Activated T-cell treated with anti-CD3 and anti-CD28 coated beads for 1 hour (primary cell): ENCODE data around the gene SPAG16.

Source experiments
- DNase-seq: peaks from one replicate; pipeline ENCODE4 v3.0.0-alpha.2; 2020; ENCODE audit warnings: low read depth

Gene SPAG16

GRCh38 chr2:214096208-214096715 lies 812.0 kb downstream of the SPAG16 start:
- DNase-seq, result no peak

DNA sequence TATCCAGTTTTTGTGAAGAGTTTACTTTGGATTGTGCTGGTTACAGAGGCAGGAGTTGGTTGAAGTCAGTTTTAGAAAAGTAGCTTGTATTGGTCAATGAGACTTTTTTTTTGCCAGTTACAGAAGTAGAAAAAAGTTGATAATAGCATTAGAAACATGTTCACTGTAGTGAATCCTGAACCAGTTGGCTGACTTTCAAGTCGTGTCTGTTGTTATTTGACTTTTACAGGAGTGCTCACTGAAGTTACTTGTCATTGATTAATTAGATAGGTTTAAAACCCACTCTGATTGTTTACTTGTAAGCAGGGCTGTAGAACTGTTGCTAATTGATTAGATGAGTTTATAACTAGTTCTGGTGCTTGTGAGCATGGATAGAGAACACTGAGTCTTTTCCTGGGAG lies 814.5 kb downstream of the SPAG16 start:
- DNase-seq, result no peak

- DNase-seq, result no peak
Measured at GRCh38 chr2:214100488-214100887, 816.2 kb downstream of the SPAG16 start.

GRCh38 chr2:214103276-214104001 lies 819.2 kb downstream of the SPAG16 start:
- no peak for DNase-seq

GRCh38 chr2:214104219-214104618 lies 820.0 kb downstream of the SPAG16 start:
- DNase-seq, result no peak

DNA sequence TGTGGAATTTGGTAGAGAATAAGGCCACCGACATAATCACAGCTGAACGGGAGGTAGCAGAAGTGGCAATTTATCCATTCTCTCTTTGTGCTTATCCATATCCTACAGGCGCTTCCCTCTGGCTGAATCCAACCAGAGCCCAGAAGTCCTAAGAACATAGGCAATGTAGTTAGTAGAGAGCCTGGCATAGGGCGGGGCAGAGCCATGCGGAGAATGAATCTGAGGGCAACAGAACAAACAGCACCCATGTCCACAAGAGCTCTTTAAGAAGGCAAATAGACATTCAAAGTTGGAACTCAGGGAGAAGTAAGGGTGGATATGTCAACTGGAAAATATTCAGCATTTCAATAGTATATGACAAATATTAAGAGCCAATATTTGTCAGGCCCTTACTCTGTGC lies 820.7 kb downstream of the SPAG16 start:
- DNase-seq, result no peak

DNA sequence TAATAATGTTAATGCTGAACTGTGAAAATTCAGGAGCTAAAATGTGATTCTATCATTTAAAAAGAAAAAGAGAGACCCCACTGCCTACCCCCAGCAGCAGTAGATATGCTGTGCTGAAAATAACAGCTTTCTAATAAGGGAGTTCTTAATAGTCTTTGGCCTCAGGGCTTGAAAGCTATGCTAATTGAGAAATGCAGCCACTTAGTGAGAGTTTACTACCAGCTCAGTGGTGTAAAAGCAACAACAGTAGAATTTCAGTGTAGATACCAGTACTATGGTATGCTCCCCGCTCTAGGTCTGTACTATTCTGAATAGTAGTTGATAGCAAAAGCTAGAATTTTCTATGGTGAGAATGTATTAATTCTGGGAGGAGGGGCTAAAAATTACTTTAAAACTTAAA lies 823.5 kb downstream of the SPAG16 start:
- no peak for DNase-seq

- no peak for DNase-seq
Measured at GRCh38 chr2:214108598-214108997, 824.3 kb downstream of the SPAG16 start.

GRCh38 chr2:214117054-214117453 lies 832.8 kb downstream of the SPAG16 start:
- DNase-seq, result no peak

DNA sequence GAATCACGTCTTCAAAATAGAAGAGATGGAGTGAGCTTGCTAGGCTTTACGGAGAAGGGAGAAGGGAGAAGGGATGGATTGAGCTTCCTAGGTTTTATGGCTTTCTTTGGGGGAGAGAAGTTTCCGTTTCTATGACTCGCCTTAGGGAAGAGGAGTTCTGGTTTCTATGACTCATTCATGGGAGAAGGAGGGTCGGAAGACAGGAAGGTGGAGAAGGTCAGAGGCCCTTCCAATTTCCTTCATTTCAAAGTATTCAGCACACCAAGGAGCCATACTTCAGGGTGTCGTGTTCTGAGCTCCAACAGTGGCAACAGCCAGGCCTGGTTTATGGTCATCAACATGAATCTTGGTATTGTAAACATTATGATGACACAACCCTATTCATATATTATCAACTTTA lies 841.9 kb downstream of the SPAG16 start:
- DNase-seq, result no peak

DNA sequence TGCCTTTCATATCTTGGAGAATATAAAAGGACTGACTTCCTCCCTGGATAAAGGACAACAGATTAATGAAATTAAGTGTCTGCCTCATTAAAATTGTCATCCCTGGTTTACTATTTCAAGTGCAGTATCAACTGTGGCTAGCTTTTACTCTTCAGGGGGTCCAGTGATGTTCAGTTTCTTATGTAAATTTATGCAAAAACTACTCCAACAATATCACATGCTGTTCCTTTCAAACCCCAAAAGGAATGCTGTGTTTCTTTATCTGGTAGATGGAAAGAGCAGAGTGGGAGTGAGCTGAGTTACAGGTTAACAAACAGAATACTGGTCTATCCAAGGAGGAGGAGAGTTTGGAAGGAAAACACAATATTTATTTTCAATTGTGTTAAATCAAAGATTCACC lies 842.9 kb downstream of the SPAG16 start:
- no peak for DNase-seq

- DNase-seq, result no peak
Measured at GRCh38 chr2:214127571-214127970, 843.3 kb downstream of the SPAG16 start.

- no peak for DNase-seq
Measured at GRCh38 chr2:214128040-214128439, 843.8 kb downstream of the SPAG16 start.

DNA sequence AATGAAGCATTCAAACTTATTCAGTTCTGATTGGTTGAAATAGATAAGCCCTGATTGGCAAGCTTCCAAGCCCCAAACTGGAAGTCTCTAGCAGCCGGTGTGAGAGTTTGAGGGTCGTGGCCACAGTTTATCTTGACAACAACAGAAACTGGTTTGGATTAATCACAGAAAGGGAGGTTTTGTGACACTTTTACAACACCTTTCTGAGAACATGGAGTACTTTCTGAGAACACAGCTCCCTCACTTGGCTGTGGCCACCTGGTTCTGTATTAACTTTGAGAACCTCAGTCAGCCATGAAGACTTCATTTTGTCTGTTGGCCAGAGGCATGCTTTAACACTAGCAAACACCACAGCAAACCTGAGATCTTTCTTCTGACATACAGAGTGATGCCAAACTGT lies 845.9 kb downstream of the SPAG16 start:
- no peak for DNase-seq

GRCh38 chr2:214135966-214136365 lies 851.7 kb downstream of the SPAG16 start:
- DNase-seq, result no peak

DNA sequence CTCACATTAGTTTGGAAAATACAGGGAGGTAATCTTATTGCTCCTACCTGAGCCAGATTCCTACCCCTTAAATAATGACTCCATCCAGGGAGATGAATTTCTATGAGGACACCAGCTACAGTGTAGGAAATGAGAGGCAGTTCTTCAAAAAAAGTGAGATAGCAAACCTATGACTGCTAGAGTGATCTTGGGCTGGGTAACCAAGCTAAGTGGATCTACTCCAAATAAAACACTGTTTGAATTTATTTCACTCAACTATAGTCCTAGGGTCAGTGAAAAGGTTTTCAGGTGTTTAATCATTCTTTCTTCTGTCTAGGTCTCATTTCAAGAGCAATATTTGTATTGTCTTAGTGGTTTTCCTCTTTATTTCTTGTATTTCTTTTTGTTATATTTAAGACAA lies 854.5 kb downstream of the SPAG16 start:
- no peak for DNase-seq

DNA sequence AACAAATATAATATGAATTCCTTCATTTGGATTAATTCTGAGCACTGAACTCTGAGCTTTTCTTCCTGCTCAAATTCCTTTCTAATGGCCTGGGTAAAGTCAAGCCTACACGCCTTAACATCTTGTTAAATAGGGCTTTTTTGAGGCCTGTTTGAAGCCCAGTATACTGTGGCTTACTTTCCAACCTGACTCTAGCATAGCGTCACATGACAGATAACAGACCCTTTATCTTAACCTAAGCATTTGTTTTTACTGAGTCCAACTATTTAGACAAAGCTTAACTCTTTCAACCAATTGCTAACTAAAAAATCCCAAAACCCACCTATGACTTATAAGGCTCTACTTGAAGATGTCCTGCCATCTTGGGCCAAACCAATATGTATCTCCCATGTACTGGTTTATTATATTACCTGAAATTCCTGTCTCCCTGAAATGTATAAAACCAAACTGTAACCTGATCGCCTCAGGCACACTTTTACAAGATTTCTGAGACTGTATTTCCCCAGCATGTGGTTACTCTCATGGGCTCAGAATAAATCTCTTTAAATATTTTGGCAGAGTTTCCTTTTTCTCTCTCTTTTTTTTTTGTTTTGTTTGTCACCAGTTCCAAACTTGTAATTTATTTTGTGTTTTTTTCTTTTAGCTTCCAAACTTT lies 855.5 kb downstream of the SPAG16 start:
- DNase-seq, result no peak

- DNase-seq, result no peak
Measured at GRCh38 chr2:214156971-214157370, 872.7 kb downstream of the SPAG16 start.

GRCh38 chr2:214158851-214159250 lies 874.6 kb downstream of the SPAG16 start:
- no peak for DNase-seq

DNA sequence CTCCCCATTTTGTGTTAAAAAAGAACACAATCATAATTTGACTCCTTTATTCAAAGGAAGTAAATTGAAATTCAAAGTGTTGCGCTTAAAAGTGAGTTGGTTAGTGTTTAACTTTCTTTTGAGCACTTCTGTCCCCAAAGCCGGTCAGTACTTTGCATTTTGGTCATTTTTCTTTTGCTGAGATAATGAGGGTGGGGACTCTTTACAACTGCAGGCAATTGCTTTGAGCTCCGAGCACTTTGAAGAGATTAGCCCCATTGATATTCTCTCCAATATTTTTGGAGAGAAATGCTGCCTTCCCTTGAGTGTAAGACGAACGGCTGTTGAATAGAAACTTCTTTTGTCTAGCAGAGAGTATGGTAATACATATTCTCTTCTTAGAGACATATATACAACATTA lies 885.0 kb downstream of the SPAG16 start:
- no peak for DNase-seq

GRCh38 chr2:214169736-214170135 lies 885.5 kb downstream of the SPAG16 start:
- DNase-seq, result no peak

DNA sequence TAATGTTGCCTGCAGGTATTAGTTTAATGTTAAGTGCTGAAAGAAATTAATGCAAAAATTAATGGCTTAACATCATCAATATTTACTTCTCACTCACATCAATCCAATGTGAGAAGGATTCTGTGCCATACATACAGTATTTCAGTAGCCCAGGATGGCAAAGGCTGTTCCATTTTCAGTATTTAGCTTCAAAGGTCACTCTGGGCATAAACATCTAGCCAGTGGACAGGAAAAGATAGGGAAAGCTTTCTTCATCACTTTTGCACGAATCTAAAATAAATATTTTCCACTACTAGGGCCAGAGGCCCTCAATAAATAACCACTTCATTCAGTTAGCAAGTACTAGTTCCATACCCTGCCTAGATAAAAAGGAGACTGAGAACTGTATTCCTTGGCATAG lies 890.3 kb downstream of the SPAG16 start:
- no peak for DNase-seq

- DNase-seq, result no peak
Measured at GRCh38 chr2:214180071-214180470, 895.8 kb downstream of the SPAG16 start.

GRCh38 chr2:214180686-214181085 lies 896.4 kb downstream of the SPAG16 start:
- no peak for DNase-seq
